Ovary (tissue), 9 donors: ENCODE data around the gene CENPO. TPM values are rescaled to one million over a fixed set of nuclear protein-coding genes. Genes with fewer than 3 reads are reported as not detected.

Experiments used
- DNase-seq, 5 donors: peaks; one replicate each; pipeline ENCODE4 v3.0.0-alpha.2; 2019 to 2020
- H3K27ac ChIP-seq, 2 donors: fragments of 200-600 bp; one replicate each; pipeline versions ENCODE4 v1.5.1 to v1.8.0; 2019 to 2022
- H3K27me3 ChIP-seq: fragments of 200-600 bp; one replicate; pipeline ENCODE4 v1.8.0; 2022
- H3K36me3 ChIP-seq: fragments of 200-600 bp; sonication (generic); one replicate; pipeline ENCODE4 v1.5.1; 2019
- H3K4me1 ChIP-seq: one replicate; pipeline ENCODE4 v1.8.1; 2013; ENCODE audit warnings: mild to moderate bottlenecking, moderate library complexity; ENCODE audit not compliant: insufficient read depth
- H3K4me3 ChIP-seq: fragments of 200-600 bp; sonication (generic); one replicate; pipeline ENCODE4 v1.5.1; 2017
- H3K9me3 ChIP-seq, 2 donors: fragments of 200-600 bp in 1 of 2; sonication (generic) in 1 of 2; one replicate each; pipeline versions ENCODE4 v1.5.1 to v1.8.1; 2013 to 2019; ENCODE audit warnings: mild to moderate bottlenecking in 1 of 2, moderate library complexity in 1 of 2
- CTCF ChIP-seq, 3 donors: fragments of 450-650 bp in 2 of 3; fragments of 200-600 bp in 1 of 3; IDR thresholded peaks; one replicate each; pipeline versions ENCODE4 v1.5.1 to v1.8.0; 2016 to 2022; ENCODE audit warnings: antibody characterized with exemption in 3 of 3, mild to moderate bottlenecking in 1 of 3
- EP300 ChIP-seq: sonication (generic); formaldehyde crosslinking; IDR thresholded peaks from one replicate; pipeline ENCODE4 v1.6.1; 2017; ENCODE audit warnings: antibody characterized with exemption
- POLR2A ChIP-seq: fragments of 450-650 bp; IDR thresholded peaks from one replicate; pipeline ENCODE4 v1.6.1; 2017; ENCODE audit warnings: antibody characterized with exemption, mild to moderate bottlenecking, moderate library complexity
- WGBS, 3 donors: extraction: QIAGEN DNeasy Blood & Tissue Kit in 1 of 3; methylation state at CpG; one replicate each; pipeline versions ENCODE4 v1.1.5 to v1.1.7; 2013 to 2017; 5-methylcytosine and 5-hydroxymethylcytosine counted together
- intact Hi-C, 4 donors: fragments of 100-400 bp; cut with DNase I; formaldehyde crosslinking; loops; one replicate each; pipeline versions ENCODE4 v1.11.0 to v1.15.1; 2022 to 2023
- polyA plus RNA-seq, 2 donors: library from polyadenylated mRNA; stranded (reverse); fragments of 200-250 nt in 1 of 2; fragments of 350-450 nt in 1 of 2; fragmentation: Illumina TruSeq in 1 of 2; extraction: RNeasy Lipid Tissue Mini Kit (QIAGEN cat#74804) in 1 of 2; gene quantifications; one replicate each; pipeline ENCODE4 v1.2.3, GENCODE V29; 2013 to 2014
- total RNA-seq, 7 donors: library from RNA; depleted of rRNA in 2 of 7; stranded (reverse); fragments of >200 nt in 2 of 7; fragmentation: NEBNext Ultra II Directional in 3 of 7; extraction: Animal tissue kit (Norgen Biotek cat#: 25700) in 3 of 7; gene quantifications; one replicate each; pipeline versions ENCODE4 v1.1.0 to v1.2.4, GENCODE V29; 2016 to 2023
- donor health status: DM: no; HTN: no; CAD: no; lungs with moderate emphysema.
- donor health status: DM: no; HTN: no; CAD: no.
- donor health status: Bipolar disorder and iron deficiency.
- donor health status: DM: yes; HTN: yes; CAD: no.
- donor health status: DM: no; HTN: no; CAD: no.
- donor health status: DM: yes; HTN: yes; CAD: no.

Gene CENPO
- total and polyA plus RNA-seq, 9 donors = 1.0 to 4.7 (median 2.4) TPM

GRCh38 chr2:24771061-24771460, 22.2 kb upstream of the CENPO start:
- H3K9me3 ChIP-seq = no peaks in the 10 kb centered on the region
- 76 to 82% (median 77%) methylated on average over 5 of the region's 5 CpGs for WGBS, 3 donors
- intact Hi-C loops = no loop called here
- DNase-seq = no peak
- no peaks in the 10 kb centered on the region for H3K36me3 ChIP-seq
- H3K4me3 ChIP-seq = no peak overlapping the region
- no peak for TF ChIP-seq POLR2A
- TF ChIP-seq EP300 = no peak
- no peak for TF ChIP-seq CTCF (IDR thresholded peaks at IDR 0.05)
- no peaks in the 10 kb centered on the region for H3K27me3 ChIP-seq
- H3K4me1 ChIP-seq = no peaks in the 10 kb centered on the region
- no peak overlapping the region for H3K27ac ChIP-seq

GRCh38 chr2:24771764-24772586, 21.2 kb upstream of the CENPO start:
- Histone ChIP-seq H3K4me3 (no peak overlapping the region), H3K9me3 (no peaks in the 10 kb centered on the region), H3K4me1 (no peaks in the 10 kb centered on the region), H3K27me3 (no peaks in the 10 kb centered on the region), H3K36me3 (no peaks in the 10 kb centered on the region), H3K27ac (no peak overlapping the region)
- intact Hi-C loops = no loop called here
- 80 to 89% (median 87%) methylated on average over 5 of the region's 5 CpGs for WGBS, 3 donors
- TF ChIP-seq POLR2A (no peak), CTCF (IDR thresholded peaks at IDR 0.05) (no peak), EP300 (no peak)
- DNase-seq = no peak

GRCh38 chr2:24774373-24774772, 18.9 kb upstream of the CENPO start:
- Histone ChIP-seq H3K9me3 (no peaks in the 10 kb centered on the region), H3K4me1 (no peaks in the 10 kb centered on the region), H3K36me3 (no peaks in the 10 kb centered on the region), H3K27me3 (no peaks in the 10 kb centered on the region), H3K27ac (no peak overlapping the region), H3K4me3 (no peak overlapping the region)
- intact Hi-C loops = no loop called here
- TF ChIP-seq EP300 (no peak), CTCF (IDR thresholded peaks at IDR 0.05) (no peak), POLR2A (no peak)
- WGBS, 3 donors = 53 to 69% (median 56%) methylated on average over 3 of the region's 3 CpGs
- no peak for DNase-seq

- intact Hi-C loops = no loop called here
- H3K9me3 ChIP-seq = no peaks in the 10 kb centered on the region
- H3K36me3 ChIP-seq = no peaks in the 10 kb centered on the region
- no peak overlapping the region for H3K4me3 ChIP-seq
- 71 to 81% (median 77%) methylated on average over 2 of the region's 2 CpGs for WGBS, 3 donors
- no peaks in the 10 kb centered on the region for H3K4me1 ChIP-seq
- DNase-seq = no peak
- TF ChIP-seq CTCF (IDR thresholded peaks at IDR 0.05) = no peak
- TF ChIP-seq POLR2A = no peak
- TF ChIP-seq EP300 = no peak
- no peaks in the 10 kb centered on the region for H3K27me3 ChIP-seq
- no peak overlapping the region for H3K27ac ChIP-seq
Measured at GRCh38 chr2:24779116-24779515, 14.1 kb upstream of the CENPO start.
